Kidney (tissue), 14 donors: Measurements from ENCODE around the gene C12orf54. TPM values are rescaled to one million over a fixed set of nuclear protein-coding genes. Genes with fewer than 3 reads are reported as not detected.

Experiments used
- DNase-seq, 5 donors: peaks; one replicate each; pipeline ENCODE4 v3.0.0-alpha.2; 2013 to 2020
- FAIRE-seq: peaks from 2 replicates; lab custom pipeline; 2012; peaks lifted over from hg19 to GRCh38; lab: Jason Lieb, UNC
- H3K27ac ChIP-seq, 2 donors: one replicate each; pipeline ENCODE4 v1.7.0; 2013; ENCODE audit warnings: low read depth in 2 of 2, low read length in 2 of 2, inconsistent platforms in 1 of 2
- H3K27me3 ChIP-seq: one replicate; pipeline ENCODE4 v1.7.1; 2013; ENCODE audit warnings: low read length, inconsistent platforms; ENCODE audit not compliant: control insufficient read depth, insufficient read depth
- H3K36me3 ChIP-seq, 3 donors: one replicate each; pipeline versions ENCODE4 v1.7.0 to v1.7.1; 2013; ENCODE audit warnings: low read length in 3 of 3, control low read depth in 1 of 3, inconsistent platforms in 1 of 3; ENCODE audit not compliant: insufficient read depth in 3 of 3, control insufficient read depth in 2 of 3
- H3K4me1 ChIP-seq, 3 donors: one replicate each; pipeline versions ENCODE4 v1.7.0 to v1.7.1; 2013; ENCODE audit warnings: low read length in 3 of 3, inconsistent platforms in 1 of 3, low read depth in 1 of 3; ENCODE audit not compliant: control insufficient read depth in 2 of 3, insufficient read depth in 2 of 3
- H3K4me3 ChIP-seq, 3 donors: one replicate each; pipeline versions ENCODE4 v1.7.0 to v1.8.1; 2013; ENCODE audit warnings: low read length in 3 of 3, control low read depth in 1 of 3, inconsistent platforms in 1 of 3
- H3K9ac ChIP-seq, 3 donors: one replicate each; pipeline versions ENCODE4 v1.7.0 to v1.7.1; 2013; ENCODE audit warnings: low read length in 3 of 3, control low read depth in 1 of 3, inconsistent platforms in 1 of 3
- H3K9me3 ChIP-seq, 3 donors: one replicate each; pipeline versions ENCODE4 v1.7.0 to v1.7.1; 2013; ENCODE audit warnings: low read length in 3 of 3, control low read depth in 1 of 3, inconsistent platforms in 1 of 3; ENCODE audit not compliant: control insufficient read depth in 2 of 3, insufficient read depth in 1 of 3
- intact Hi-C: fragments of 100-400 bp; cut with DNase I; formaldehyde crosslinking; loops from one replicate; pipeline ENCODE4 v1.11.1; 2022
- polyA plus RNA-seq: library from polyadenylated mRNA; stranded (reverse); fragments of 350-450 nt; fragmentation: Illumina TruSeq; extraction: RNeasy Lipid Tissue Mini Kit (QIAGEN cat#74804); gene quantifications from one replicate; pipeline ENCODE4 v1.2.3, GENCODE V29; 2014; ENCODE audit warnings: low read depth, low replicate concordance; ENCODE audit not compliant: insufficient read depth
- total RNA-seq: library from RNA; stranded (reverse); fragmentation: NEBNext Ultra II Directional; extraction: Animal tissue kit (Norgen Biotek cat#: 25700); gene quantifications from one replicate; pipeline ENCODE4 v1.2.1, GENCODE V29; 2021
- TF ChIP-seq, protein P1 (sequence below): IDR thresholded peaks from 3 replicates; pipeline ENCODE4 v1.5.1; 2012; ENCODE audit warnings: mild to moderate bottlenecking, moderate library complexity, borderline replicate concordance; ENCODE audit not compliant: insufficient read depth; ENCODE audit errors: extremely low read depth
- donor health status: control.
- donor health status: control.
- donor health status: control.
- donor health status: control.
- donor health status: control.
- donor health status: DM: yes; HTN: yes; CAD: no.
- donor health status: Normal renal cell carcinoma (clear cell type).

C12orf54 gene
- total and polyA plus RNA-seq, 2 donors from 2014 or later: not detected

DNA sequence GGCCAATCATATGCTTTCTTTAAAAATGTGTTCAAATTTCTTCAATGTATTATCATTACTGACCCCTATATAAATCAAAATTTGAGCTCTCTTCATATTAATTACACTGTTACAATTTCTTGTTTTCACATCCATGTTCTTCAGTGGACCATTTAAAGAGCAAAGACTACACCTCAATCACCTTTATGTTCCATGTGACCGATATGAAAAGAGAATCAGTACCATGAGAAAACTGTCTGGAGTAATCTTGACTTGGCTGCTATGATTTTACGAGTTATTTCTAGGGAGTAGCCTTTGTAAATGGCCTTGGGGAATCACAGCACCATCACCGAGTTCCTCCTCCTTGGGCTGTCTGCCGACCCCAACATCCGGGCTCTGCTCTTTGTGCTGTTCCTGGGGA lies 43.0 kb downstream of the C12orf54 start, which contains the start of gene OR8S1:
OR8S1 (plus strand) TSS at position 301 of the 400 bp plus-strand sequence; CDS start at position 301, 0 bp downstream.
- no peak for FAIRE-seq
- no peak for DNase-seq
- intact Hi-C loops: no loop called here
- Histone ChIP-seq H3K36me3 (no peaks in the 10 kb centered on the region), H3K9ac (no peak within 1 kb of the TSS), H3K4me1 (no peaks in the 10 kb centered on the region), H3K27me3 (no peaks in the 10 kb centered on the region), H3K4me3 (no peak within 1 kb of the TSS), H3K9me3 (no peaks in the 10 kb centered on the region), H3K27ac (no peak within 1 kb of the TSS)
- TF ChIP-seq, protein P1, sequence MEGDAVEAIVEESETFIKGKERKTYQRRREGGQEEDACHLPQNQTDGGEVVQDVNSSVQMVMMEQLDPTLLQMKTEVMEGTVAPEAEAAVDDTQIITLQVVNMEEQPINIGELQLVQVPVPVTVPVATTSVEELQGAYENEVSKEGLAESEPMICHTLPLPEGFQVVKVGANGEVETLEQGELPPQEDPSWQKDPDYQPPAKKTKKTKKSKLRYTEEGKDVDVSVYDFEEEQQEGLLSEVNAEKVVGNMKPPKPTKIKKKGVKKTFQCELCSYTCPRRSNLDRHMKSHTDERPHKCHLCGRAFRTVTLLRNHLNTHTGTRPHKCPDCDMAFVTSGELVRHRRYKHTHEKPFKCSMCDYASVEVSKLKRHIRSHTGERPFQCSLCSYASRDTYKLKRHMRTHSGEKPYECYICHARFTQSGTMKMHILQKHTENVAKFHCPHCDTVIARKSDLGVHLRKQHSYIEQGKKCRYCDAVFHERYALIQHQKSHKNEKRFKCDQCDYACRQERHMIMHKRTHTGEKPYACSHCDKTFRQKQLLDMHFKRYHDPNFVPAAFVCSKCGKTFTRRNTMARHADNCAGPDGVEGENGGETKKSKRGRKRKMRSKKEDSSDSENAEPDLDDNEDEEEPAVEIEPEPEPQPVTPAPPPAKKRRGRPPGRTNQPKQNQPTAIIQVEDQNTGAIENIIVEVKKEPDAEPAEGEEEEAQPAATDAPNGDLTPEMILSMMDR: no peak

DNA sequence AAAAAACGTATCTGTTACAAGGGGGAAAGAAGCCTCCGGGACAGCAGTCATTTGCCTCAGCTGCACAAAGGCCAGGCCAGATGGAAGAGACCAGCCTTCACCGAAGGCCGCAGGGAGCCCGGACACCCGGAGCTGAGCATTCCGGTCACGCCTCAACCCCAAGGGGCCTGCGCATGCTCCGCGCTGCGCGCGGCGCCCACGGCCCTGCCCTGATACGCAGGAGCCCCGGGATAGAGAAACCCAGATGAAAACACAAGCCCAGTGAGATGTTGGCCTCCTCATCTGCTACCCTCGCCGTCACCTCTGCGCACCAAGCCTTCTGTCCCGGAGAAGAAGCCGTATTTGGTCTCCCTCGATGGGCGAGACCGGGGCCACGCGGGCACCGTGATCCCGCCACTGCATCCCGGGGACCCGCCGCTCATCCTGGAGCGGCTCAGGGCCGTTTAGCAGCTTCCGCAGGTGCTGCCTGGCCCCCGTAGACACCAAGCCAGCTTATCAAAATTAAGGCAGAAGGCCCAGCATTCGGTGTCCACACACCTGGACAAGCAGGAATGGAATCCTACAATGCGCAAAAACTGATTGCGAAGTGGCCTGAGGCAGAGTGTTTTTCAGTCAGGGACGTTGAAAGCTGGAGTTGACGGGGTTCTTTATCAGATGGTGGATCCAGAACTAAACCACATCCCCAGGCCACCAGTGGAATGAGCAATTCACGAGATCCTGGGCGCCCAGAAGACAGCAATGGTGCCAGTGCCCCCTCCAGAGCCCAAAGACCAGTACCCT lies 45.8 kb downstream of the C12orf54 start:
- H3K4me1 ChIP-seq: no peaks in the 10 kb centered on the region
- no peak for FAIRE-seq
- H3K27me3 ChIP-seq: no peaks in the 10 kb centered on the region
- H3K9me3 ChIP-seq: no peaks in the 10 kb centered on the region
- no peak overlapping the region for H3K4me3 ChIP-seq
- no peak overlapping the region for H3K9ac ChIP-seq
- no peak overlapping the region for H3K27ac ChIP-seq
- DNase-seq: no peak
- TF ChIP-seq, protein P1: no peak
- intact Hi-C loops: no loop called here
- H3K36me3 ChIP-seq: no peaks in the 10 kb centered on the region

GRCh38 chr12:48532601-48533000 lies 50.3 kb downstream of the C12orf54 start:
- H3K9ac ChIP-seq: no peak overlapping the region
- H3K27ac ChIP-seq: no peak overlapping the region
- no peaks in the 10 kb centered on the region for H3K27me3 ChIP-seq
- TF ChIP-seq, protein P1: no peak
- H3K4me1 ChIP-seq: no peaks in the 10 kb centered on the region
- H3K4me3 ChIP-seq: no peak overlapping the region
- H3K9me3 ChIP-seq: peaks cover 0 to 2% (median 0%) of the 10 kb centered on the region in 3 donors
- H3K36me3 ChIP-seq: no peaks in the 10 kb centered on the region
- FAIRE-seq: no peak
- intact Hi-C loops: no loop called here
- no peak for DNase-seq
